ENCODE results near the gene ASZ1.

Gene ASZ1

DNA sequence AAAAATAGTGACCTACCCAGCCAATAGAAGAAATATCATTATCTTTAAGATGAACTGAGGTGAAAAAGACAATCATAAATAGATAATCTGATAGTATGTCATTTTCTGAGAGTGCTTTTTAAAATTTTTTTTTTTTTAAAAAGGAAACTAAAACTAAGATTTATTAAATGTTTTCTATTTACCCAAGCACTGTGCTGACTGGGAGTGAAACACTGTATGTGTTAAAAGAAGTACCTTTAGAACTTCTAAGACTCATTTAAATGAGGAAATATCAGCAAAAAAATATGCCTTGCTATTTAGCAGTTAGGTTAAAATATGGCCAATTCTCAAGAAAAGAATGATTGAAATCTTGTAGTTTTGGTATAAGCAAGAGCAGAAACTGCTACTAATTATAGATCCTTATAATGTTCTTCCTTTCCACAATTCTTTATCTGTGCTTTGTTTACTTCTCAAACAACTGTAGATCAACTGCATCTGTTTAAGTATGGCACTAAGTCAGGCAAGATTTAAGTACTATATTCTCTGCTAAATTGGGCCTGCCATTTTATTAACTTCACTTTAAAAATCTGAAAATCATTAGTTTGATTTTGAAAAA, 64.9 kb downstream of the ASZ1 start:
- Histone ChIP-seq H3K4me3 (ENCODE audit: insufficient read depth in 1 of 2, low read depth in 1 of 2, low read length in 2 of 2) (no peak overlapping the region), H3K27me3 (ENCODE audit: control insufficient read depth in 1 of 2, insufficient read depth in 1 of 2, low read length in 2 of 2) (no peaks in the 10 kb centered on the region), H3K9ac (ENCODE audit: low read length) (no peak overlapping the region), H3K14ac (ENCODE audit: low read length in 2 of 2) (no peak overlapping the region), H2BK5ac (ENCODE audit: low read depth, low read length, poor library complexity, severe bottlenecking) (no peak overlapping the region), H2AK5ac (ENCODE audit: low read length, severe bottlenecking) (no peak overlapping the region), H3K18ac (ENCODE audit: low read depth in 1 of 2, low read length in 2 of 2) (no peak overlapping the region), H3K79me1 (replicated peaks; ENCODE audit: low read length, poor library complexity, severe bottlenecking) (no peaks in the 10 kb centered on the region), H2BK120ac (ENCODE audit: low read depth, low read length) (no peak overlapping the region), H3K4ac (ENCODE audit: low read depth in 1 of 2, low read length in 2 of 2) (no peak overlapping the region), H3K27ac (ENCODE audit: low read length, poor library complexity, severe bottlenecking) (no peak overlapping the region), H4K91ac (ENCODE audit: low read length) (no peak overlapping the region), H3K36me3 (ENCODE audit: control insufficient read depth in 1 of 2, insufficient read depth in 2 of 2, low read depth in 1 of 2, low read length in 2 of 2) (no peaks in the 10 kb centered on the region), H3K4me2 (ENCODE audit: low read length, poor library complexity, severe bottlenecking) (no peak overlapping the region), H3K9me3 (ENCODE audit: control insufficient read depth, low read length) (no peaks in the 10 kb centered on the region), H3K23ac (ENCODE audit: low read length in 2 of 2) (no peak overlapping the region), H2BK12ac (ENCODE audit: low read length in 2 of 2) (no peak overlapping the region), H4K8ac (ENCODE audit: low read length) (no peak overlapping the region), H2AFZ (ENCODE audit: low read depth, low read length) (no peak overlapping the region), H3K4me1 (ENCODE audit: control insufficient read depth, insufficient read depth, low read depth, low read length) (no peaks in the 10 kb centered on the region), H2BK15ac (ENCODE audit: low read depth, poor library complexity, severe bottlenecking) (no peak overlapping the region)
- no peak for DNase-seq

DNA sequence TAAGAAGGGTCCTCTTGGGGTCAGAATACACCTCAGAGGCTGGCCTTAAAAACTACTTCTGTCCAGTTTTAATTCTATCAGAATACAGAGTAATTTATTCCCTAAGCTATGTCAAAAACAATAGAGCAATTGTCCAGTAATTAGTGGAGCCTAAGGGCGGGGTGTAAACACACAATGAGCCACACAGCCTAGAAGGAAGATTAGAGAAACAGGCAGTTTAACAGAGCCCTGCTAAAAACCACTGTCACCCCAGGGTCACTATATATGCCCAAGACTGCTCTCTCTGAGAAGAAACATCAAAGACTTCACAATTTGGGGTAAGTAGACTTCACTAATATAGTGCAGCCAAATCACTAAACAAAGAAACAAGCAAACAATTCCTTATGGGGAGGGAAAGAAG, 77.3 kb downstream of the ASZ1 start:
- WGBS = 100% methylated on average over 1 of the region's 1 CpG
- Histone ChIP-seq H4K8ac (ENCODE audit: low read length) (no peak overlapping the region), H3K79me1 (replicated peaks; ENCODE audit: low read length, poor library complexity, severe bottlenecking) (no peaks in the 10 kb centered on the region), H2BK15ac (ENCODE audit: low read depth, poor library complexity, severe bottlenecking) (no peak overlapping the region), H3K27ac (ENCODE audit: low read length, poor library complexity, severe bottlenecking) (no peak overlapping the region), H2BK5ac (ENCODE audit: low read depth, low read length, poor library complexity, severe bottlenecking) (no peak overlapping the region), H3K23ac (ENCODE audit: low read length in 2 of 2) (no peak overlapping the region), H2AFZ (ENCODE audit: low read depth, low read length) (no peak overlapping the region), H2BK12ac (ENCODE audit: low read length in 2 of 2) (no peak overlapping the region), H3K4ac (ENCODE audit: low read depth in 1 of 2, low read length in 2 of 2) (no peak overlapping the region), H3K14ac (ENCODE audit: low read length in 2 of 2) (no peak overlapping the region), H3K18ac (ENCODE audit: low read depth in 1 of 2, low read length in 2 of 2) (no peak overlapping the region), H3K27me3 (ENCODE audit: control insufficient read depth in 1 of 2, insufficient read depth in 1 of 2, low read length in 2 of 2) (no peaks in the 10 kb centered on the region), H2AK5ac (ENCODE audit: low read length, severe bottlenecking) (no peak overlapping the region), H2BK120ac (ENCODE audit: low read depth, low read length) (no peak overlapping the region), H3K4me3 (ENCODE audit: insufficient read depth in 1 of 2, low read depth in 1 of 2, low read length in 2 of 2) (no peak overlapping the region), H3K9me3 (ENCODE audit: control insufficient read depth, low read length) (no peaks in the 10 kb centered on the region), H3K4me2 (ENCODE audit: low read length, poor library complexity, severe bottlenecking) (no peak overlapping the region), H3K36me3 (ENCODE audit: control insufficient read depth in 1 of 2, insufficient read depth in 2 of 2, low read depth in 1 of 2, low read length in 2 of 2) (no peaks in the 10 kb centered on the region), H3K9ac (ENCODE audit: low read length) (no peak overlapping the region), H4K91ac (ENCODE audit: low read length) (no peak overlapping the region), H3K4me1 (ENCODE audit: control insufficient read depth, insufficient read depth, low read depth, low read length) (no peaks in the 10 kb centered on the region)
- DNase-seq = no peak

DNA sequence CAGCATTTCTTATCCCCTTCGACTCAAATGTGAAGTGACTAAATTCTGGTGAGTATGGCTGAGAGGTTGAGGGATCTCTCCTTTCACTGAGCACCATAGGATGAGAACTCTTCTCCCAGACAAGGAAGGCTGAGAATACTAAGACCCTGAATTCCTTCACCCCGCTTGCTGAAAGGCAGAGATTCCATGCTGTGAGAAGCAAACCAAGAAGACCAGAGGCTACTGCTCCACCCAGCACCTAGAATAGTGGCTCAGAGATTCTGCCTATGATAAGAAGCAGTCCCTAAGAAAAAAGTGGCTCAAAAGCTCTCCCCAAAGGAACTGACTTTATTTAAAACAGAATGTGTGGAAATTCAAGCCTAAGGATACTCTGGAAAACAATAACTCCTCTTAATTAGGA, 77.7 kb downstream of the ASZ1 start:
- no peak overlapping the region for H3K23ac ChIP-seq (ENCODE audit: low read length in 2 of 2)
- no peak overlapping the region for H2BK5ac ChIP-seq (ENCODE audit: low read depth, low read length, poor library complexity, severe bottlenecking)
- H3K27me3 ChIP-seq (ENCODE audit: control insufficient read depth in 1 of 2, insufficient read depth in 1 of 2, low read length in 2 of 2) = no peaks in the 10 kb centered on the region
- no peak overlapping the region for H3K9ac ChIP-seq (ENCODE audit: low read length)
- no peak overlapping the region for H2BK15ac ChIP-seq (ENCODE audit: low read depth, poor library complexity, severe bottlenecking)
- no peaks in the 10 kb centered on the region for H3K4me1 ChIP-seq (ENCODE audit: control insufficient read depth, insufficient read depth, low read depth, low read length)
- H3K4ac ChIP-seq (ENCODE audit: low read depth in 1 of 2, low read length in 2 of 2) = no peak overlapping the region
- DNase-seq = no peak
- no peak overlapping the region for H3K14ac ChIP-seq (ENCODE audit: low read length in 2 of 2)
- H4K8ac ChIP-seq (ENCODE audit: low read length) = no peak overlapping the region
- H3K18ac ChIP-seq (ENCODE audit: low read depth in 1 of 2, low read length in 2 of 2) = no peak overlapping the region
- no peaks in the 10 kb centered on the region for H3K79me1 ChIP-seq (replicated peaks; ENCODE audit: low read length, poor library complexity, severe bottlenecking)
- no peaks in the 10 kb centered on the region for H3K36me3 ChIP-seq (ENCODE audit: control insufficient read depth in 1 of 2, insufficient read depth in 2 of 2, low read depth in 1 of 2, low read length in 2 of 2)
- no peak overlapping the region for H3K4me3 ChIP-seq (ENCODE audit: insufficient read depth in 1 of 2, low read depth in 1 of 2, low read length in 2 of 2)
- H2BK12ac ChIP-seq (ENCODE audit: low read length in 2 of 2) = no peak overlapping the region
- H3K27ac ChIP-seq (ENCODE audit: low read length, poor library complexity, severe bottlenecking) = no peak overlapping the region
- H2AK5ac ChIP-seq (ENCODE audit: low read length, severe bottlenecking) = no peak overlapping the region
- no peak overlapping the region for H2BK120ac ChIP-seq (ENCODE audit: low read depth, low read length)
- H3K4me2 ChIP-seq (ENCODE audit: low read length, poor library complexity, severe bottlenecking) = no peak overlapping the region
- 58% methylated on average over 1 of the region's 2 CpGs for WGBS
- H4K91ac ChIP-seq (ENCODE audit: low read length) = no peak overlapping the region
- H3K9me3 ChIP-seq (ENCODE audit: control insufficient read depth, low read length) = no peaks in the 10 kb centered on the region
- no peak overlapping the region for H2AFZ ChIP-seq (ENCODE audit: low read depth, low read length)

DNA sequence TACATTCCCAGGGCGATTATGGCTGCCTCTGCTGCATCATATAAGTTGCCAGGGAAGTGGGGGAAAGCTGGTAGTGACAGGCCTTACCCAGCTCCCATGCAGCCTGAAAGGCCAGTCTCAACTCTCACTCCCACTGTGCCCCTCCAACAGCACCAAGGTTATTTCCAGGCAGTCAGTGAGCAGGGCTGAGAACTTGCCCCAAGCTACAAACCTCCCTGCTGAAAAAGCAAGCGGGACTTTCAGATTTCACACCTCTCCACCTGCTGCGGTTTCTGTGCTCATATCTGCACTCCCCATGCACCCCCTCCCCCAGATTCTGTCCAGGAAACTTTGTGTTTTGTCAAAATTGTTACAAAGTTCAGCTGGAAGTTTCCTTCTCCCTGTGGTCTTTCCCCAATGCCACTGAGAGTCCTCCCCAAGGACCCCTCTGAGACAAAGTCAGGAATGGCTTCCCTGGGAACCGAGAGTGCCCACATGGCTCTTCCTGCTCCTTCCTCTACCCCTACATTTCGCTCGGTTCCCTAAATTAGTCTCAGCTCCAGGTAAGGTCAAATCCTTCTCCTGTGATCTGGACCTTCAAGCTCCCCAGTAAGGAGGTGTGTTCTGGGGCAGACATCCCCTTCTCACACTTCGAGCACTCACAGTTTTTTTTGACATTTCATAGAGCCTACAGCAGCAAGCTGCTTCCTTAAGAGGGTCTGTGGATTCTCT, 79.2 kb downstream of the ASZ1 start:
- no peaks in the 10 kb centered on the region for H3K36me3 ChIP-seq (ENCODE audit: control insufficient read depth in 1 of 2, insufficient read depth in 2 of 2, low read depth in 1 of 2, low read length in 2 of 2)
- no peak overlapping the region for H2BK5ac ChIP-seq (ENCODE audit: low read depth, low read length, poor library complexity, severe bottlenecking)
- no peak overlapping the region for H3K18ac ChIP-seq (ENCODE audit: low read depth in 1 of 2, low read length in 2 of 2)
- no peaks in the 10 kb centered on the region for H3K9me3 ChIP-seq (ENCODE audit: control insufficient read depth, low read length)
- no peak for DNase-seq
- H3K4me2 ChIP-seq (ENCODE audit: low read length, poor library complexity, severe bottlenecking) = no peak overlapping the region
- 87% methylated on average over 5 of the region's 7 CpGs for WGBS
- H3K4me3 ChIP-seq (ENCODE audit: insufficient read depth in 1 of 2, low read depth in 1 of 2, low read length in 2 of 2) = no peak overlapping the region
- H2BK15ac ChIP-seq (ENCODE audit: low read depth, poor library complexity, severe bottlenecking) = no peak overlapping the region
- no peak overlapping the region for H2BK120ac ChIP-seq (ENCODE audit: low read depth, low read length)
- H3K4ac ChIP-seq (ENCODE audit: low read depth in 1 of 2, low read length in 2 of 2) = no peak overlapping the region
- H2AFZ ChIP-seq (ENCODE audit: low read depth, low read length) = no peak overlapping the region
- no peaks in the 10 kb centered on the region for H3K79me1 ChIP-seq (replicated peaks; ENCODE audit: low read length, poor library complexity, severe bottlenecking)
- no peak overlapping the region for H2AK5ac ChIP-seq (ENCODE audit: low read length, severe bottlenecking)
- no peak overlapping the region for H3K23ac ChIP-seq (ENCODE audit: low read length in 2 of 2)
- H4K8ac ChIP-seq (ENCODE audit: low read length) = peak overlapping the region; percentile 41
- no peaks in the 10 kb centered on the region for H3K27me3 ChIP-seq (ENCODE audit: control insufficient read depth in 1 of 2, insufficient read depth in 1 of 2, low read length in 2 of 2)
- no peak overlapping the region for H3K27ac ChIP-seq (ENCODE audit: low read length, poor library complexity, severe bottlenecking)
- H3K14ac ChIP-seq (ENCODE audit: low read length in 2 of 2) = no peak overlapping the region
- H3K9ac ChIP-seq (ENCODE audit: low read length) = no peak overlapping the region
- H2BK12ac ChIP-seq (ENCODE audit: low read length in 2 of 2) = no peak overlapping the region
- peak overlapping the region; percentile 39 for H4K91ac ChIP-seq (ENCODE audit: low read length)
- H3K4me1 ChIP-seq (ENCODE audit: control insufficient read depth, insufficient read depth, low read depth, low read length) = no peaks in the 10 kb centered on the region

All from mesenchymal stem cell (in vitro differentiated cells and primary cell).